OCI-LY7 (cell line): ENCODE results near the gene KRTAP10-12. TPM values are rescaled to one million over a fixed set of nuclear protein-coding genes. Genes with fewer than 3 reads are reported as not detected.

Source experiments
- BruUV-seq: library from RNA; stranded (reverse); fragments of 400-500 nt; replicated peaks from 2 replicates; lab custom pipeline; 2021; lab: Mats Ljungman, UMichigan
- CTCF ChIA-PET: fragments of 300-600 bp; sonication (Branson Sonifier 250); formaldehyde crosslinking; loops from one replicate; lab custom pipeline; 2022; ENCODE audit warnings: antibody characterized with exemption; ENCODE audit not compliant: unreplicated experiment; lab: Charles Lee
- POLR2A ChIA-PET: fragments of 300-600 bp; sonication (Branson Sonifier 250); formaldehyde crosslinking; loops from one replicate; lab custom pipeline; 2022; ENCODE audit warnings: antibody characterized with exemption; lab: Charles Lee
- DNase-seq: peaks from one replicate; pipeline ENCODE4 v3.0.0-alpha.2; 2015; ENCODE audit warnings: low spot score
- H2AFZ ChIP-seq: fragments of 200-600 bp; sonication (generic), shearing (Covaris generic); 2 replicates; pipeline ENCODE4 v1.6.1; 2014; ENCODE audit warnings: mild to moderate bottlenecking, antibody characterized with exemption, low read length, moderate library complexity
- H3K27ac ChIP-seq: fragments of 200-600 bp; sonication (generic); 2 replicates; pipeline ENCODE4 v1.5.1; 2014; ENCODE audit warnings: mixed run types, low read depth, mild to moderate bottlenecking, moderate library complexity, low read length, inconsistent platforms; ENCODE audit not compliant: poor library complexity, severe bottlenecking
- H3K36me3 ChIP-seq: fragments of 200-600 bp; sonication (generic); 2 replicates; pipeline ENCODE4 v1.6.1; 2014; ENCODE audit warnings: mild to moderate bottlenecking, antibody characterized with exemption, low read length, moderate library complexity, mixed read lengths; ENCODE audit not compliant: insufficient read depth
- H3K4me1 ChIP-seq: fragments of 200-600 bp; sonication (generic); 2 replicates; pipeline ENCODE4 v1.5.1; 2014; ENCODE audit warnings: mild to moderate bottlenecking, low read length; ENCODE audit not compliant: insufficient read depth, poor library complexity, severe bottlenecking
- H3K4me2 ChIP-seq: fragments of 200-600 bp; sonication (generic); 2 replicates; pipeline ENCODE4 v1.6.1; 2014; ENCODE audit warnings: mild to moderate bottlenecking, low read length
- H3K4me3 ChIP-seq: fragments of 200-600 bp; sonication (generic); 2 replicates; pipeline ENCODE4 v1.5.1; 2014; ENCODE audit warnings: mild to moderate bottlenecking, low read depth, low read length; ENCODE audit not compliant: poor library complexity, severe bottlenecking
- H3K79me2 ChIP-seq: fragments of 200-600 bp; sonication (generic); 2 replicates; pipeline ENCODE4 v1.6.1; 2016; ENCODE audit warnings: low read depth, mild to moderate bottlenecking, low read length, moderate library complexity, mixed read lengths; ENCODE audit not compliant: insufficient read depth
- H3K9me2 ChIP-seq: fragments of 200-600 bp; sonication (generic); 2 replicates; pipeline ENCODE4 v1.6.1; 2016; ENCODE audit warnings: mild to moderate bottlenecking, low read length, mixed read lengths; ENCODE audit not compliant: insufficient read depth
- H3K9me3 ChIP-seq: fragments of 200-600 bp; sonication (generic); 2 replicates; pipeline ENCODE4 v1.6.1; 2014; ENCODE audit warnings: mild to moderate bottlenecking, mixed run types, low read length, mixed read lengths
- H4K20me1 ChIP-seq: fragments of 200-600 bp; sonication (generic); 2 replicates; pipeline ENCODE4 v1.6.1; 2014; ENCODE audit warnings: mild to moderate bottlenecking, antibody characterized with exemption, low read length, moderate library complexity, mixed read lengths; ENCODE audit not compliant: insufficient read depth
- EZH2phosphoT487 ChIP-seq: fragments of 200-600 bp; sonication (generic); IDR thresholded peaks from 2 replicates; pipeline ENCODE4 v1.6.1; 2018; ENCODE audit warnings: low read depth, borderline replicate concordance, mild to moderate bottlenecking, mixed run types, antibody characterized with exemption, low read length, moderate library complexity, mixed read lengths
- intact Hi-C: fragments of 100-400 bp; cut with micrococcal nuclease; formaldehyde crosslinking; loops from one replicate; pipeline ENCODE4 v1.10.0; 2022; ENCODE audit not compliant: unreplicated experiment
- total RNA-seq, 2 experiments: library from RNA; depleted of rRNA in 1 of 2; stranded (reverse); fragments of >200 nt in 1 of 2; shearing (Covaris generic) in 1 of 2; gene quantifications; 2 replicates each; pipeline ENCODE4 v1.2.3, GENCODE V29; 2014 to 2022
- TF ChIP-seq, protein P1 (sequence below): fragments of 200-600 bp; sonication (generic); conservative IDR thresholded peaks from 2 replicates; pipeline ENCODE4 v1.5.1; 2014; ENCODE audit warnings: mild to moderate bottlenecking, antibody characterized with exemption, low read length, moderate library complexity, mixed read lengths

Gene KRTAP10-12
- total RNA-seq, 2 experiments from 2014 or later, result not detected

DNA sequence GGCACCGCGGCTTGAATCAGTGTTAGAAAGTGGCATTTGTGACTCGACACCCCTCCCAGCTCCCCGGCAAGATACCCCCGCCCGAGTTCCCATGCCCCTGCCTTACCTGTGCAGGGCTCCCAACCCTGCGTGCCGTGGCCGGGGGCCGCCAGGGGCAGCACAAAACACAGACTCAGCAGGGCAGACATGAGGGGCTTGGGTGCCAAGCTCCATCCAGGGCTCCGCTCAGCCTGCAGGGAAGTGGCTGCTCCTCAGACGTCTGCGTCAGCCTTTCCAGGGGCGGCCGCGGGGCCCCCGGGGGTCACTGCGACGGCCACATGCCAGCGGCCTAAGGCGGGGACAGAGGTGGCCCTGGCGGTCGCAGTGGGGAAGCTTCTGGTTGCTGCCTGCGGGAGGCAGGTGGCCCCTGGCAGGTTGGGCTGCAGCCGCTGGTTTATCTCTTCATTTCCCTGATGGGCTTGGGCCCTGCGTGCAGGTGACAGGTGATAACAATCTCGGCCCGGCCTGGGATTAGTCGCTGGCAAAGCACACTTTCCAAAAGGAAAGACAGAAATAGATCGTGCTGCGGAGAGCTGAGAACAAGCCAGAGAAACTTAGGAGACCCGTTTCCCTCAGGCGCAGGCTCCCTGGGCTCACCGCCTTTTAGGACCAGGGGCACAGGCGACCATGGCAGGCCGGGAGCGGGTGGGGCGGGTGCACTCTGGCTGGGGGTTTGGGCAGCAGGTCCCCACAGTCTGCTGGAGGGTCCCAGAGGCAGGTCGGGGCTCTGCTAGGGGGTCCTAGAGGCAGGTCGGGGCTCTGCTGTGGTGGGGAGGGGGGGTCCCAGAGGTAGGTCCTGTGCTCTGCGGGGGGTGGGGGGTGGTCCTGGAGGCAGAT is 14.6 kb downstream of the KRTAP10-12 start, which contains the start of gene TSPEAR:
TSS of gene TSPEAR (minus strand) at position 246 of the 876 bp plus-strand sequence. CDS start at position 188, 58 bp downstream.
- DNase-seq, result no peak
- Histone ChIP-seq H4K20me1 (no peaks in the 10 kb centered on the region), H3K79me2 (no peaks in the 10 kb centered on the region), H3K4me2 (no peak within 1 kb of the TSS), H3K27ac (no peak within 1 kb of the TSS), H3K9me2 (no peaks in the 10 kb centered on the region), H3K36me3 (no peaks in the 10 kb centered on the region), H3K9me3 (no peaks in the 10 kb centered on the region), H2AFZ (no peak within 1 kb of the TSS), H3K4me1 (no peaks in the 10 kb centered on the region), H3K4me3 (no peak within 1 kb of the TSS)
- intact Hi-C loops, result no loop called here
- TF ChIP-seq, protein P1, sequence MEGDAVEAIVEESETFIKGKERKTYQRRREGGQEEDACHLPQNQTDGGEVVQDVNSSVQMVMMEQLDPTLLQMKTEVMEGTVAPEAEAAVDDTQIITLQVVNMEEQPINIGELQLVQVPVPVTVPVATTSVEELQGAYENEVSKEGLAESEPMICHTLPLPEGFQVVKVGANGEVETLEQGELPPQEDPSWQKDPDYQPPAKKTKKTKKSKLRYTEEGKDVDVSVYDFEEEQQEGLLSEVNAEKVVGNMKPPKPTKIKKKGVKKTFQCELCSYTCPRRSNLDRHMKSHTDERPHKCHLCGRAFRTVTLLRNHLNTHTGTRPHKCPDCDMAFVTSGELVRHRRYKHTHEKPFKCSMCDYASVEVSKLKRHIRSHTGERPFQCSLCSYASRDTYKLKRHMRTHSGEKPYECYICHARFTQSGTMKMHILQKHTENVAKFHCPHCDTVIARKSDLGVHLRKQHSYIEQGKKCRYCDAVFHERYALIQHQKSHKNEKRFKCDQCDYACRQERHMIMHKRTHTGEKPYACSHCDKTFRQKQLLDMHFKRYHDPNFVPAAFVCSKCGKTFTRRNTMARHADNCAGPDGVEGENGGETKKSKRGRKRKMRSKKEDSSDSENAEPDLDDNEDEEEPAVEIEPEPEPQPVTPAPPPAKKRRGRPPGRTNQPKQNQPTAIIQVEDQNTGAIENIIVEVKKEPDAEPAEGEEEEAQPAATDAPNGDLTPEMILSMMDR, result no peak
- no peak for TF ChIP-seq EZH2phosphoT487
- no TSS peak for BruUV-seq
- POLR2A ChIA-PET, result no interaction called here
- CTCF ChIA-PET, result no interaction called here

- TF ChIP-seq, protein P1, result no peak
- no peak for TF ChIP-seq EZH2phosphoT487
- Histone ChIP-seq H3K79me2 (no peaks in the 10 kb centered on the region), H3K9me2 (no peaks in the 10 kb centered on the region), H3K27ac (no peak overlapping the region), H4K20me1 (no peaks in the 10 kb centered on the region), H3K4me3 (no peak overlapping the region), H3K4me1 (no peaks in the 10 kb centered on the region), H2AFZ (no peak overlapping the region), H3K4me2 (no peak overlapping the region), H3K9me3 (no peaks in the 10 kb centered on the region), H3K36me3 (no peaks in the 10 kb centered on the region)
- ChIA-PET POLR2A (no interaction called here), CTCF (no interaction called here)
- DNase-seq, result no peak
- BruUV-seq, result no TSS peak
- intact Hi-C loops, result no loop called here
Observed at GRCh38 chr21:44712203-44713028, 15.4 kb downstream of the KRTAP10-12 start.
